ENCODE results near the gene FGF1. TPM values are rescaled to one million over a fixed set of nuclear protein-coding genes. Genes with fewer than 3 reads are reported as not detected.

FGF1 gene
- total RNA-seq, 1 experiment from 2014 or later = not detected

GRCh38 chr5:142642427-142642826 lies 43.5 kb downstream of the FGF1 start:
- intact Hi-C loops (cut with micrococcal nuclease; ENCODE audit: unreplicated experiment) = no loop called here
- H3K4me3 ChIP-seq (ENCODE audit: low read depth in 2 of 2, low read length in 2 of 2) = no peak overlapping the region

DNA sequence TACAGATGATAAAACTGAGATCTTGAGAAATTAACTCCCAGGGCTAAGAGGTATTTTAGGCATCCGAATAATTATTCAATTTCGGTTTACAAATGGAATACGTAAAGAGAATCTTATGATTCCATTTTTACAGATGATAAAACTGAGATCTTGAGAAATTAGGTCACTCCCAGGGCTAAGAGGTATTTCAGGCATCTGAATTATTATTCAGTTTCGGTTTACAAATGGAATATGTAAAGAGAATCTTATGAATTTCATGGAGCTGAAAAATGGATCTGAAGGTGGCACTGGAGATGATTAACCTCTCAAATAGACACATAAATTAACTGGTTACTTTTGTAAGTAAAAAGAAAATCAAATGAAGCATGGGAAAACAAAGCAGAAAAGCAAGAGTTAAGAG lies 44.2 kb downstream of the FGF1 start:
- no peaks in the 10 kb centered on the region for H3K4me1 ChIP-seq (ENCODE audit: control insufficient read depth, insufficient read depth, low read length)
- intact Hi-C loops (cut with micrococcal nuclease; ENCODE audit: unreplicated experiment) (no loop called here), in situ Hi-C loops (cut with HindIII; ENCODE audit: low pct_unique_long_range_greater_than_20kb, low sequenced_read_pairs) (no loop called here)
- no peaks in the 10 kb centered on the region for H3K9me3 ChIP-seq (ENCODE audit: control insufficient read depth, insufficient read depth, low read depth, low read length)
- TF ChIP-seq, protein P1, sequence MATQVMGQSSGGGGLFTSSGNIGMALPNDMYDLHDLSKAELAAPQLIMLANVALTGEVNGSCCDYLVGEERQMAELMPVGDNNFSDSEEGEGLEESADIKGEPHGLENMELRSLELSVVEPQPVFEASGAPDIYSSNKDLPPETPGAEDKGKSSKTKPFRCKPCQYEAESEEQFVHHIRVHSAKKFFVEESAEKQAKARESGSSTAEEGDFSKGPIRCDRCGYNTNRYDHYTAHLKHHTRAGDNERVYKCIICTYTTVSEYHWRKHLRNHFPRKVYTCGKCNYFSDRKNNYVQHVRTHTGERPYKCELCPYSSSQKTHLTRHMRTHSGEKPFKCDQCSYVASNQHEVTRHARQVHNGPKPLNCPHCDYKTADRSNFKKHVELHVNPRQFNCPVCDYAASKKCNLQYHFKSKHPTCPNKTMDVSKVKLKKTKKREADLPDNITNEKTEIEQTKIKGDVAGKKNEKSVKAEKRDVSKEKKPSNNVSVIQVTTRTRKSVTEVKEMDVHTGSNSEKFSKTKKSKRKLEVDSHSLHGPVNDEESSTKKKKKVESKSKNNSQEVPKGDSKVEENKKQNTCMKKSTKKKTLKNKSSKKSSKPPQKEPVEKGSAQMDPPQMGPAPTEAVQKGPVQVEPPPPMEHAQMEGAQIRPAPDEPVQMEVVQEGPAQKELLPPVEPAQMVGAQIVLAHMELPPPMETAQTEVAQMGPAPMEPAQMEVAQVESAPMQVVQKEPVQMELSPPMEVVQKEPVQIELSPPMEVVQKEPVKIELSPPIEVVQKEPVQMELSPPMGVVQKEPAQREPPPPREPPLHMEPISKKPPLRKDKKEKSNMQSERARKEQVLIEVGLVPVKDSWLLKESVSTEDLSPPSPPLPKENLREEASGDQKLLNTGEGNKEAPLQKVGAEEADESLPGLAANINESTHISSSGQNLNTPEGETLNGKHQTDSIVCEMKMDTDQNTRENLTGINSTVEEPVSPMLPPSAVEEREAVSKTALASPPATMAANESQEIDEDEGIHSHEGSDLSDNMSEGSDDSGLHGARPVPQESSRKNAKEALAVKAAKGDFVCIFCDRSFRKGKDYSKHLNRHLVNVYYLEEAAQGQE (IDR thresholded peaks at IDR 0.05; ENCODE audit: insufficient read depth in 1 of 2, low read depth in 2 of 2, low read length in 1 of 2) = no peak
- TF ChIP-seq, protein P2, sequence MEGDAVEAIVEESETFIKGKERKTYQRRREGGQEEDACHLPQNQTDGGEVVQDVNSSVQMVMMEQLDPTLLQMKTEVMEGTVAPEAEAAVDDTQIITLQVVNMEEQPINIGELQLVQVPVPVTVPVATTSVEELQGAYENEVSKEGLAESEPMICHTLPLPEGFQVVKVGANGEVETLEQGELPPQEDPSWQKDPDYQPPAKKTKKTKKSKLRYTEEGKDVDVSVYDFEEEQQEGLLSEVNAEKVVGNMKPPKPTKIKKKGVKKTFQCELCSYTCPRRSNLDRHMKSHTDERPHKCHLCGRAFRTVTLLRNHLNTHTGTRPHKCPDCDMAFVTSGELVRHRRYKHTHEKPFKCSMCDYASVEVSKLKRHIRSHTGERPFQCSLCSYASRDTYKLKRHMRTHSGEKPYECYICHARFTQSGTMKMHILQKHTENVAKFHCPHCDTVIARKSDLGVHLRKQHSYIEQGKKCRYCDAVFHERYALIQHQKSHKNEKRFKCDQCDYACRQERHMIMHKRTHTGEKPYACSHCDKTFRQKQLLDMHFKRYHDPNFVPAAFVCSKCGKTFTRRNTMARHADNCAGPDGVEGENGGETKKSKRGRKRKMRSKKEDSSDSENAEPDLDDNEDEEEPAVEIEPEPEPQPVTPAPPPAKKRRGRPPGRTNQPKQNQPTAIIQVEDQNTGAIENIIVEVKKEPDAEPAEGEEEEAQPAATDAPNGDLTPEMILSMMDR (IDR thresholded peaks at IDR 0.05) = no peak
- TF ChIP-seq SIN3A (IDR thresholded peaks at IDR 0.05; ENCODE audit: borderline replicate concordance, insufficient read depth, low read depth, low read length) (no peak), POLR2AphosphoS5 (IDR thresholded peaks at IDR 0.05; ENCODE audit: low read depth, low read length) (no peak), TCF7L2 (IDR thresholded peaks at IDR 0.05; ENCODE audit: low read depth, low read length) (no peak)
- BruUV-seq (replicated peaks) = no TSS peak
- DNase-seq (ENCODE audit: low read depth, low spot score) (no peak), ATAC-seq (no peak)
- H3K27me3 ChIP-seq (ENCODE audit: control insufficient read depth, insufficient read depth, low read length) = no peaks in the 10 kb centered on the region
- ChIA-PET CTCF (no interaction called here), POLR2A (no interaction called here)
- H3K27ac ChIP-seq (ENCODE audit: low read length) = no peak overlapping the region
- no peak overlapping the region for H3K4me3 ChIP-seq (ENCODE audit: low read depth in 2 of 2, low read length in 2 of 2)
- no peaks in the 10 kb centered on the region for H3K36me3 ChIP-seq (ENCODE audit: control insufficient read depth, insufficient read depth, low read length)

More at GRCh38 chr5:142642427-142642826, 43.5 kb downstream of the FGF1 start:
- CTCF ChIA-PET = interaction anchor here (1.3 kb wide), 1 partner anchor 13 kb away, joined by 3 read pairs; no protein-coding TSS in a partner anchor
- H3K27ac ChIP-seq (ENCODE audit: low read length) = no peak overlapping the region
- no TSS peak for BruUV-seq (replicated peaks)
- no peaks in the 10 kb centered on the region for H3K9me3 ChIP-seq (ENCODE audit: control insufficient read depth, insufficient read depth, low read depth, low read length)
- in situ Hi-C loops (cut with HindIII; ENCODE audit: low pct_unique_long_range_greater_than_20kb, low sequenced_read_pairs) = no loop called here
- POLR2A ChIA-PET = no interaction called here
- TF ChIP-seq, protein P2 (IDR thresholded peaks at IDR 0.05) = no peak
- TF ChIP-seq TCF7L2 (IDR thresholded peaks at IDR 0.05; ENCODE audit: low read depth, low read length) (no peak), POLR2AphosphoS5 (IDR thresholded peaks at IDR 0.05; ENCODE audit: low read depth, low read length) (no peak), SIN3A (IDR thresholded peaks at IDR 0.05; ENCODE audit: borderline replicate concordance, insufficient read depth, low read depth, low read length) (no peak)
- no peaks in the 10 kb centered on the region for H3K4me1 ChIP-seq (ENCODE audit: control insufficient read depth, insufficient read depth, low read length)
- DNase-seq (ENCODE audit: low read depth, low spot score) = no peak
- no peak for ATAC-seq
- no peaks in the 10 kb centered on the region for H3K36me3 ChIP-seq (ENCODE audit: control insufficient read depth, insufficient read depth, low read length)
- H3K27me3 ChIP-seq (ENCODE audit: control insufficient read depth, insufficient read depth, low read length) = no peaks in the 10 kb centered on the region

All from Panc1 (cell line).